Measurements from ENCODE around the gene RGS17.

Gene RGS17

GRCh38 chr6:152957796-152958195, 173.3 kb downstream of the RGS17 start:
- ATAC-seq = no peak
- TF ChIP-seq ZFP30 (CRISPR knock-in tag; IDR thresholded peaks at IDR 0.05) (no peak), ZNF8 (CRISPR knock-in tag; IDR thresholded peaks at IDR 0.05) (no peak), POU6F1 (CRISPR knock-in tag; IDR thresholded peaks at IDR 0.05; ENCODE audit: borderline replicate concordance, low read depth) (no peak), PATZ1 (CRISPR knock-in tag; IDR thresholded peaks at IDR 0.05; ENCODE audit: borderline replicate concordance) (no peak), TOX (CRISPR knock-in tag; IDR thresholded peaks at IDR 0.05; ENCODE audit: borderline replicate concordance) (no peak), SNAI2 (CRISPR knock-in tag; IDR thresholded peaks at IDR 0.05) (no peak), CSRNP3 (CRISPR knock-in tag; IDR thresholded peaks at IDR 0.05) (no peak), ARNTL (CRISPR knock-in tag; IDR thresholded peaks at IDR 0.05; ENCODE audit: borderline replicate concordance, low read depth) (no peak), TCF4 (CRISPR knock-in tag; IDR thresholded peaks at IDR 0.05; ENCODE audit: borderline replicate concordance) (no peak), OSR1 (CRISPR knock-in tag; IDR thresholded peaks at IDR 0.05) (no peak), ESRRG (CRISPR knock-in tag; IDR thresholded peaks at IDR 0.05) (no peak), GLIS3 (CRISPR knock-in tag; IDR thresholded peaks at IDR 0.05) (no peak), CSDC2 (CRISPR knock-in tag; IDR thresholded peaks at IDR 0.05) (no peak), ZFP3 (CRISPR knock-in tag; IDR thresholded peaks at IDR 0.05) (no peak), PPARA (CRISPR knock-in tag; IDR thresholded peaks at IDR 0.05; ENCODE audit: borderline replicate concordance) (no peak), RARB (CRISPR knock-in tag; IDR thresholded peaks at IDR 0.05) (no peak), BACH2 (CRISPR knock-in tag; IDR thresholded peaks at IDR 0.05; ENCODE audit: borderline replicate concordance) (no peak), ZNF70 (CRISPR knock-in tag; IDR thresholded peaks at IDR 0.05) (no peak), TSHZ2 (CRISPR knock-in tag; IDR thresholded peaks at IDR 0.05) (no peak)

All from SK-N-SH treated with all-trans-retinoic acid at 6 μM for 48 hours (cell line).